GM19395 (cell line): Measurements from ENCODE around the gene GLYAT.
"Not testable (repeated sequence)": the region's sequence is repeated elsewhere in the genome, so short reads cannot be mapped to it uniquely, and the experiment has no call there.

ENCODE experiments used
- ATAC-seq: cut with Tn5 transposase; IDR thresholded peaks from one replicate; pipeline ENCODE4 v1.9.1; 2021; ENCODE audit warnings: mild to moderate bottlenecking, moderate library complexity; ENCODE audit not compliant: unreplicated experiment

Gene GLYAT

GRCh38 chr11:58685973-58686722, 45.6 kb downstream of the GLYAT start:
- no peak for ATAC-seq

DNA sequence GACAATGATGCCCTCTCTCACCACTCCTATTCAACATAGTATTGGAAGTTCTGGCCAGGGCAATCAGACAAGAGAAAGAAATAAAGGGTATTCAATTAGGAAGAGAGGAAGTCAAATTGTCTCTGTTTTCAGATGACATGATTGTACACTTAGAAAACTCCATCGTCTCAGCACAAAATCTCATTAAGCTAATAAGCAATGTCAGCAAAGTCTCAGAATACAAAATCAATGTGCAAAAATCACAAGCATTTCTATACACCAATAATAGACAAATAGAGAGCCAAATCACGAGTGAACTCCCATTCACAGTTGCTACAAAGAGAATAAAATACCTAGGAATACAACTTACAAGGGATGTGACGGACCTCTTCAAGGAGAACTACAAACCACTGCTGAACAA, 49.1 kb downstream of the GLYAT start:
- ATAC-seq, result not testable (repeated sequence)

DNA sequence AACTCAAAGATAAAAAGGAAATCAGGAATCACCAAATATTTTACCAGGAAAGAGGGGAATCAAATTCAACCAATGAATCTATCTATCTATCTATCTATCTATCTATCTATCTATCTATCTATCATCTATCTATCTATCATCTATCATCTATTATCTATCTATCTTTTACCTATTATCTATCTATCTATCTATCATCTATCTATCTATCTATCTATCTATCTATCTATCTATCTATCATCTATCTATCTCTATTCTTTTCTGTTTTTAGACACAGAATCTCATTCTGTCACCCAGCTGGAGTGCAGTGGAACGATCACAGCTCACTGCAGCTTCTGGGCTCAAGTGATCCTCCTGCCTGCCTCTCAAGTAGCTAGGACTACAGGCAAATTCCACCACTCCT, 54.2 kb downstream of the GLYAT start:
- not testable (repeated sequence) for ATAC-seq

DNA sequence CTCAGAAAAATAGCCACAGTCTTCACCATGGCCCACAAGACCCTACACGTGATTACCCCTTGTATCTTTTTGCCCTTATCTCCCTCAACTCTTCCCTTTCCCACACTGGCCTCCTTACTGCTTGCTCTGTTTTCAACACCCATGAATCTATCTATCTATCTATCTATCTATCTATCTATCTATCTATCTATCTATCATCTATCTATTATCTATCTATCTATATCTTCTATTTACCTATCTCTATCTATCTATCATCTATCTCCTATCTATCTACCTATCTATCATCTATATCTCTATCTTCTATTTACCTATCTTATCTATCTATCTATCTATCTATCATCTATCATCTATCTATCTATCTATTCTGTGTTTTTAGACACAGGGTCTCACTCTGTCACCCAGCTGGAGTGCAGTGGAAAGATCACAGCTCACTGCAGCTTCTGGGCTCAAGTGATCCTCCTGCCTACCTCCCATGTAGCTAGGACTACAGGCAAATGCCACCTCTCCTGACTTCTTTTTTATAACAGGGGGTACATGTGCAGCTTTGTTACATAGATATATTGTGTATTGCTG, 55.1 kb downstream of the GLYAT start:
- no peak for ATAC-seq

DNA sequence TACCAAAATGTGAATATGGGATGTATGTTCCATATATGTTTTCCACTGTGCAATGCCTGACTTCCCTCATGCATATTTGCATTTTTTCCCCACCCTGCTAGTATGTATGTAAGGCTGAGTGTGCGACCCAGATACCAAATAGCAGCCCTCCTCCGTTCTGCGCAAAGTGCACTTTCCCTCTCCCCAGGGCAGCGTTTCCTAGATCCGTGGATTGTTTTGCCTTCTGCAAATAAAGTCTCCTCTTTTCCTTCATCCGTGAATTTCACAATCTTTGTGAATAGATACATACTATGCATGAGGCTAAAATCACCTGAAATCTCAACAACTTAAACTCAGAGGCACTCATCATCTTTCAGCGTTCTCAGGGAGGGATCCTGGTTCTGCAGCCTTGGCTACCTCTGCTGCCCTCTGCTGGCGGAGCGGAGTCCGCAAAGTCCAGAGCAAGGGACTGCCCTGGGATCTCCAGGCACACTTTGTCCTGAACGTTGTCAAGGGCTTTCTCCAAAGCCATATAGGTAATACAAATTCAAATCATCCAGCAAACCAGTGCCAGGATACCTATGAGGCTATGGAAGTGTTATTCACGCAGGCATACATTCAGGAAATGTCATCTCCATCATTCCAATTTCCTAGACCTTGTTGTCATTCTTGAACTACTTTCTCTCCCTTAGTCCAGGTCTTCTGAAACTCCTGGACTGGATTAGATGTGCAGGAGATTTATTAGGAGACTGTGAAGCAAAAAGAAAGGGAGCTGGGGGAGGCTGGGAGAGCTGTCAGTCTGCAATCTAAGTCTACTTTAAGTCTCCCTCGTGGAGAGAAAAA, 56.2 kb downstream of the GLYAT start:
- ATAC-seq, result peak; percentile 92

DNA sequence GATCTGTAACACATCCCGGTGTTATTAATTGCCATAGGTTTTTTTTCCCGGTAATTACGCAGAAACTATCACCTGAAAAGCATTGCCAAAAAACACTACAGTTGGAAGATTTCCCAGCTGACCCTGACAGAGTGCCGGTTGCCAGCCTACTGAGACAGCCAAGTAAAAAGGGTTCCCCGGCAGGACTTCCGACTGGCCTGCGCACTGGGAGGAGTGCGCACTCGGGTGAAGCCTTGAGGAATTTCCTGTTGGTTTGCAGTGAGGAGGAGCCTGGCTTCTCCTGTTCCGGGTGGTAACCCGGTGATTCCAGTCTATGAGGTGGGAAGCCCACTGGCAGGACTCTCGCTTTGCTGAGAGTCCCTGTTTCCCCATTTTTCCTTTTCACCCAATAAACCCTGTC, 57.1 kb downstream of the GLYAT start:
- no peak for ATAC-seq

GRCh38 chr11:58671983-58672633, 59.6 kb downstream of the GLYAT start:
- ATAC-seq, result no peak

DNA sequence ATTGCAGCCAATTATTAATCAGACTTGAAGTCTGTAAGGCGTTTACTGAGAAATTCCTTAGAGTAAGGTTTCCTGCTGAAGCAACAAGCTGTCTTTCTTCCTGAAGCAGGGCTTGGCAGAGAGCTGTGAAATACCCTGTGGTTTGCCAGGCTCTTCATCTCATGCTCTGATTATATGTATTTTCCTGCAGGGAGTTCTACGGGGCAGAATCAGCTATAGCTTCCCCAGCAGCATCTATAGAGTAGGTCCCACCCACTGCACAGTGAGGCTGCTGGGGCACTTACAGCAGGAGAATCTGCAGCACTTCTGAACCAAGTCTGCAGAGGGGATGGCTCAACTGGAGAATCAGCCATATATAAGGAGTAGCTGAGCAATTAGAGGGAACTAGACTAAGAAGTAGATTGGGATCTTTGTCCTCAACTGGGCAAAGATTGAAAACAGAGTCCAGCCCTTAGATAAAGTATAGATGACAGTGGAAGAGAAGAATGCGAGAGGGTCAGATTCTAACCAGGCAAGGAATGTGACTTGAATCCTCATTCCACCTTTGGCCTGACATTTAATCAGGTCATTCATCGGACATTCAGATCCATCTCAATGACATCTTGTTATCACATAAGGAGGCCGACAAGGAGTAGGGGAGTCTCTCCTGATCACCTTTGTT, 71.7 kb downstream of the GLYAT start:
- no peak for ATAC-seq

DNA sequence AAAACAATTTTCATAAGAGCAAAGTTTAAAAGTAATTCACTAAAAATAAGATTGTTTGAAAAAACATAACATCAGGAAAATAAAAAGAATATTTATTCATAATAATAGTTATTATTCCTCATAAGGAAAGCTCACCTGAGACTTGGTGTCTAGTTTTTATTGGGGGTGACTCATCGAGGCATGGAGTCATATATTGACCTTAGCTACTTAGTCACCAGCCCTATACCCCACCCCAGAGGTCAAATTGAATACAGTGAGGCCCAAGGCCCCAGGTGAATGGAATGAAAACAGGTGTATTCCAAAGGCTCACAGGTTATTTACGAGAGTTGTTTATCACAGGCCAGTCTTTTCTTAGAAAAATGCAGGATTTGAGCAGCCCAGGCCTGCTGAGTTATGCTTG, 72.3 kb downstream of the GLYAT start:
- ATAC-seq, result no peak
